HG02840 (cell line): ENCODE measurements around the gene CHST4.
"Not testable (repeated sequence)": the region's sequence is repeated elsewhere in the genome, so short reads cannot be mapped to it uniquely, and the experiment has no call there.

Source experiments
- ATAC-seq: cut with Tn5 transposase; IDR thresholded peaks from one replicate; pipeline ENCODE4 v1.9.1; 2021; ENCODE audit warnings: mild to moderate bottlenecking, moderate library complexity, moderate number of reproducible peaks; ENCODE audit not compliant: unreplicated experiment, low FRiP score

Gene CHST4

GRCh38 chr16:71567931-71568330 is 41.7 kb downstream of the CHST4 start:
- no peak for ATAC-seq

GRCh38 chr16:71568551-71568950 is 42.3 kb downstream of the CHST4 start:
- ATAC-seq = no peak

- no peak for ATAC-seq
These were observed 43.4 kb downstream of the CHST4 start for GRCh38 chr16:71569621-71570020.

- ATAC-seq = no peak
These were observed 43.9 kb downstream of the CHST4 start for GRCh38 chr16:71570144-71570543.

- ATAC-seq = no peak
These were observed 46.4 kb downstream of the CHST4 start for GRCh38 chr16:71572497-71573116.

- ATAC-seq = no peak
These were observed 47.3 kb downstream of the CHST4 start for GRCh38 chr16:71573387-71574094.

- no peak for ATAC-seq
These were observed 48.5 kb downstream of the CHST4 start for GRCh38 chr16:71574702-71575101.

- ATAC-seq = no peak
These were observed 50.7 kb downstream of the CHST4 start, which contains the start of gene TAT for GRCh38 chr16:71576971-71577370. TSS of gene TAT (minus strand) at chr16:71577092. CDS start at chr16:71576415, 677 bp downstream.

- not testable (repeated sequence) for ATAC-seq
These were observed 56.3 kb downstream of the CHST4 start for GRCh38 chr16:71582553-71582848.

- ATAC-seq = no peak
These were observed 58.5 kb downstream of the CHST4 start for GRCh38 chr16:71584543-71585317.

- ATAC-seq = no peak
These were observed 59.1 kb downstream of the CHST4 start for GRCh38 chr16:71585318-71585703.
